ENCODE data around the gene CENPX.

DNA sequence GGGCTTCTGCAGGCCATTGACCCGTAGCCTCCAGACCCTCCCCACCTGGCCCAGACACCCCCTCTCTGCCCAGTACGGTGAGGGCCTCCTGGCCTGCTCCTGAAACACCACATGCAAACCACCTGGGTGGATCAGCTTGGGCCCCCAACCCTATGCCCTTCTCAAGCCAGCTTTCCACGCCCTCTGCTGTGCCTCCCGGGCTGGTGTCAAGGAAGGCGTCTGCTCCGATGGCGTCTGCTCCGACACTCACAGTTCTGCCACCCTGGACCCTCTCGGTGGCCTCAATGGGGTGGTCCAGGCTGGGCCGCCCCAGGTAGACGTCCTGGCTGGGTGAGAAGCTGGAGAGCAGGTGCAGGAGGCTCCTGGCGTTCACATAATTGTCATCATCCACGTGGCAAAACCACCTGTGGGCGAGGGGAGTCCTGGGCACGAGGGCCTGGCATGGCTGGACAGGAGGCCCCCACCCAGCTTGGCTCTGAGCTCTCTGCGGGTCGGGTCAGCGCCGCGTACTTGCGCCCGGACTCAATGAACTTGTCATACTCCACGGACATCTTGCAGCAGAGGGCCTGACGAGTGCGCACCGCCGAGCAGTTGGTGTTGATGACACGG, 27.6 kb upstream of the CENPX start:
- TF ChIP-seq ASH2L (IDR thresholded peaks at IDR 0.05; ENCODE audit: insufficient read length, low read depth, low read length) (no peak), ZFP1 (CRISPR knock-in tag; IDR thresholded peaks at IDR 0.05) (no peak), RAD21 (CRISPR knock-in tag; IDR thresholded peaks at IDR 0.05) (no peak), TBP (CRISPR knock-in tag; IDR thresholded peaks at IDR 0.05) (no peak), GABPB1 (CRISPR knock-in tag; IDR thresholded peaks at IDR 0.05) (no peak)
- TF ChIP-seq, protein P1, sequence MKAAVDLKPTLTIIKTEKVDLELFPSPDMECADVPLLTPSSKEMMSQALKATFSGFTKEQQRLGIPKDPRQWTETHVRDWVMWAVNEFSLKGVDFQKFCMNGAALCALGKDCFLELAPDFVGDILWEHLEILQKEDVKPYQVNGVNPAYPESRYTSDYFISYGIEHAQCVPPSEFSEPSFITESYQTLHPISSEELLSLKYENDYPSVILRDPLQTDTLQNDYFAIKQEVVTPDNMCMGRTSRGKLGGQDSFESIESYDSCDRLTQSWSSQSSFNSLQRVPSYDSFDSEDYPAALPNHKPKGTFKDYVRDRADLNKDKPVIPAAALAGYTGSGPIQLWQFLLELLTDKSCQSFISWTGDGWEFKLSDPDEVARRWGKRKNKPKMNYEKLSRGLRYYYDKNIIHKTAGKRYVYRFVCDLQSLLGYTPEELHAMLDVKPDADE (CRISPR knock-in tag; IDR thresholded peaks at IDR 0.05), result no peak

All from HepG2 (cell line).